HG02588 (cell line): ENCODE data around the gene PLD3.
"Not testable (repeated sequence)": the region's sequence is repeated elsewhere in the genome, so short reads cannot be mapped to it uniquely, and the experiment has no call there.

Experiments
- ATAC-seq: cut with Tn5 transposase; IDR thresholded peaks from one replicate; pipeline ENCODE4 v1.9.1; 2021; ENCODE audit warnings: mild to moderate bottlenecking, moderate library complexity; ENCODE audit not compliant: unreplicated experiment

The PLD3 gene

GRCh38 chr19:40362160-40362559, 13.7 kb downstream of the PLD3 start:
- ATAC-seq = no peak

- no peak for ATAC-seq
These were observed 14.6 kb downstream of the PLD3 start for GRCh38 chr19:40363069-40363468.

GRCh38 chr19:40365010-40365409, 16.5 kb downstream of the PLD3 start:
- no peak for ATAC-seq

- no peak for ATAC-seq
These were observed 17.3 kb downstream of the PLD3 start for GRCh38 chr19:40365613-40366401.

- ATAC-seq = no peak
These were observed 18.4 kb downstream of the PLD3 start for GRCh38 chr19:40366697-40367561.

GRCh38 chr19:40367577-40368434, 19.3 kb downstream of the PLD3 start:
- ATAC-seq = no peak

- no peak for ATAC-seq
These were observed 21.3 kb downstream of the PLD3 start for GRCh38 chr19:40369797-40370196.

- ATAC-seq = not testable (repeated sequence)
These were observed 21.8 kb downstream of the PLD3 start for GRCh38 chr19:40370253-40370652.

GRCh38 chr19:40370997-40371801, 22.7 kb downstream of the PLD3 start:
- no peak for ATAC-seq

- ATAC-seq = no peak
These were observed 23.3 kb downstream of the PLD3 start for GRCh38 chr19:40371802-40372122.

GRCh38 chr19:40374084-40374483, 25.6 kb downstream of the PLD3 start:
- no peak for ATAC-seq

GRCh38 chr19:40376286-40376862, 27.9 kb downstream of the PLD3 start:
- ATAC-seq = no peak

- no peak for ATAC-seq
These were observed 29.4 kb downstream of the PLD3 start for GRCh38 chr19:40377876-40378385.

- ATAC-seq = no peak
These were observed 30.0 kb downstream of the PLD3 start for GRCh38 chr19:40378509-40378908.

- no peak for ATAC-seq
These were observed 31.1 kb downstream of the PLD3 start for GRCh38 chr19:40379446-40380198.

GRCh38 chr19:40380199-40381037, 31.9 kb downstream of the PLD3 start:
- no peak for ATAC-seq

GRCh38 chr19:40381321-40381720, 32.8 kb downstream of the PLD3 start:
- ATAC-seq = no peak

GRCh38 chr19:40383668-40384248, 35.3 kb downstream of the PLD3 start:
- ATAC-seq = no peak
